OCI-LY7 (cell line): ENCODE data around the gene HEATR5A.

Experiments used
- EZH2phosphoT487 ChIP-seq: fragments of 200-600 bp; sonication (generic); IDR thresholded peaks from 2 replicates; pipeline ENCODE4 v1.6.1; 2018; ENCODE audit warnings: low read depth, borderline replicate concordance, mild to moderate bottlenecking, mixed run types, antibody characterized with exemption, low read length, moderate library complexity, mixed read lengths
- TF ChIP-seq, protein P1 (sequence below): fragments of 200-600 bp; sonication (generic); conservative IDR thresholded peaks from 2 replicates; pipeline ENCODE4 v1.5.1; 2014; ENCODE audit warnings: mild to moderate bottlenecking, antibody characterized with exemption, low read length, moderate library complexity, mixed read lengths

GRCh38 chr14:31395572-31396205 is 24.7 kb downstream of the HEATR5A start:
- TF ChIP-seq, protein P1, sequence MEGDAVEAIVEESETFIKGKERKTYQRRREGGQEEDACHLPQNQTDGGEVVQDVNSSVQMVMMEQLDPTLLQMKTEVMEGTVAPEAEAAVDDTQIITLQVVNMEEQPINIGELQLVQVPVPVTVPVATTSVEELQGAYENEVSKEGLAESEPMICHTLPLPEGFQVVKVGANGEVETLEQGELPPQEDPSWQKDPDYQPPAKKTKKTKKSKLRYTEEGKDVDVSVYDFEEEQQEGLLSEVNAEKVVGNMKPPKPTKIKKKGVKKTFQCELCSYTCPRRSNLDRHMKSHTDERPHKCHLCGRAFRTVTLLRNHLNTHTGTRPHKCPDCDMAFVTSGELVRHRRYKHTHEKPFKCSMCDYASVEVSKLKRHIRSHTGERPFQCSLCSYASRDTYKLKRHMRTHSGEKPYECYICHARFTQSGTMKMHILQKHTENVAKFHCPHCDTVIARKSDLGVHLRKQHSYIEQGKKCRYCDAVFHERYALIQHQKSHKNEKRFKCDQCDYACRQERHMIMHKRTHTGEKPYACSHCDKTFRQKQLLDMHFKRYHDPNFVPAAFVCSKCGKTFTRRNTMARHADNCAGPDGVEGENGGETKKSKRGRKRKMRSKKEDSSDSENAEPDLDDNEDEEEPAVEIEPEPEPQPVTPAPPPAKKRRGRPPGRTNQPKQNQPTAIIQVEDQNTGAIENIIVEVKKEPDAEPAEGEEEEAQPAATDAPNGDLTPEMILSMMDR = no peak
- TF ChIP-seq EZH2phosphoT487 = no peak
